Endothelial cell of umbilical vein (primary cell): ENCODE measurements around the gene PIGQ.

ENCODE experiments used
- EZH2 ChIP-seq: IDR thresholded peaks from 2 replicates; pipeline ENCODE4 v1.6.1; 2012; ENCODE audit warnings: borderline replicate concordance, low read depth, mild to moderate bottlenecking, moderate library complexity, low read length, inconsistent platforms; ENCODE audit not compliant: severe bottlenecking
- JUN ChIP-seq: IDR thresholded peaks from 2 replicates; pipeline ENCODE4 v1.6.1; 2011; ENCODE audit warnings: borderline replicate concordance, low read depth; ENCODE audit not compliant: insufficient read length, insufficient read depth
- MAX ChIP-seq: IDR thresholded peaks from 2 replicates; pipeline ENCODE4 v1.6.1; 2011; ENCODE audit not compliant: insufficient read depth, insufficient read length
- MYC ChIP-seq: IDR thresholded peaks from one replicate; pipeline ENCODE4 v1.6.1; 2011; ENCODE audit warnings: mild to moderate bottlenecking, low read depth, low read length
- POLR2A ChIP-seq: IDR thresholded peaks from 2 replicates; pipeline ENCODE4 v1.6.1; 2012; ENCODE audit warnings: low read depth, mild to moderate bottlenecking, control low read depth, low read length
- TF ChIP-seq, protein P1 (sequence below), 2 donors: IDR thresholded peaks; 1 replicate in 1 of 2; 2 replicates in 1 of 2; pipeline ENCODE4 v1.5.1; 2011; ENCODE audit warnings: low read length in 2 of 2, mild to moderate bottlenecking in 2 of 2, moderate library complexity in 2 of 2, control low read depth in 1 of 2, inconsistent platforms in 1 of 2, low read depth in 1 of 2; ENCODE audit not compliant: insufficient read depth in 1 of 2; ENCODE audit errors: extremely low read depth in 1 of 2

GRCh38 chr16:580946-581498, 11.3 kb downstream of the PIGQ start:
- TF ChIP-seq, protein P1, sequence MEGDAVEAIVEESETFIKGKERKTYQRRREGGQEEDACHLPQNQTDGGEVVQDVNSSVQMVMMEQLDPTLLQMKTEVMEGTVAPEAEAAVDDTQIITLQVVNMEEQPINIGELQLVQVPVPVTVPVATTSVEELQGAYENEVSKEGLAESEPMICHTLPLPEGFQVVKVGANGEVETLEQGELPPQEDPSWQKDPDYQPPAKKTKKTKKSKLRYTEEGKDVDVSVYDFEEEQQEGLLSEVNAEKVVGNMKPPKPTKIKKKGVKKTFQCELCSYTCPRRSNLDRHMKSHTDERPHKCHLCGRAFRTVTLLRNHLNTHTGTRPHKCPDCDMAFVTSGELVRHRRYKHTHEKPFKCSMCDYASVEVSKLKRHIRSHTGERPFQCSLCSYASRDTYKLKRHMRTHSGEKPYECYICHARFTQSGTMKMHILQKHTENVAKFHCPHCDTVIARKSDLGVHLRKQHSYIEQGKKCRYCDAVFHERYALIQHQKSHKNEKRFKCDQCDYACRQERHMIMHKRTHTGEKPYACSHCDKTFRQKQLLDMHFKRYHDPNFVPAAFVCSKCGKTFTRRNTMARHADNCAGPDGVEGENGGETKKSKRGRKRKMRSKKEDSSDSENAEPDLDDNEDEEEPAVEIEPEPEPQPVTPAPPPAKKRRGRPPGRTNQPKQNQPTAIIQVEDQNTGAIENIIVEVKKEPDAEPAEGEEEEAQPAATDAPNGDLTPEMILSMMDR (IDR thresholded peaks at IDR 0.05; ENCODE audit: extremely low read depth in 1 of 2, insufficient read depth in 1 of 2, low read depth in 1 of 2, low read length in 2 of 2): no peak
- TF ChIP-seq POLR2A (no peak), EZH2 (no peak), JUN (no peak), MYC (no peak), MAX (no peak)
